GM21526 (cell line): Measurements from ENCODE around the gene LAG3.
A peak's percentile ranks its signal among the peaks of the same experiment; 100 is the strongest.

Experiments
- ATAC-seq: cut with Tn5 transposase; IDR thresholded peaks from one replicate; pipeline ENCODE4 v1.9.1; 2021; ENCODE audit warnings: moderate library complexity; ENCODE audit not compliant: unreplicated experiment, low FRiP score

LAG3 gene

DNA sequence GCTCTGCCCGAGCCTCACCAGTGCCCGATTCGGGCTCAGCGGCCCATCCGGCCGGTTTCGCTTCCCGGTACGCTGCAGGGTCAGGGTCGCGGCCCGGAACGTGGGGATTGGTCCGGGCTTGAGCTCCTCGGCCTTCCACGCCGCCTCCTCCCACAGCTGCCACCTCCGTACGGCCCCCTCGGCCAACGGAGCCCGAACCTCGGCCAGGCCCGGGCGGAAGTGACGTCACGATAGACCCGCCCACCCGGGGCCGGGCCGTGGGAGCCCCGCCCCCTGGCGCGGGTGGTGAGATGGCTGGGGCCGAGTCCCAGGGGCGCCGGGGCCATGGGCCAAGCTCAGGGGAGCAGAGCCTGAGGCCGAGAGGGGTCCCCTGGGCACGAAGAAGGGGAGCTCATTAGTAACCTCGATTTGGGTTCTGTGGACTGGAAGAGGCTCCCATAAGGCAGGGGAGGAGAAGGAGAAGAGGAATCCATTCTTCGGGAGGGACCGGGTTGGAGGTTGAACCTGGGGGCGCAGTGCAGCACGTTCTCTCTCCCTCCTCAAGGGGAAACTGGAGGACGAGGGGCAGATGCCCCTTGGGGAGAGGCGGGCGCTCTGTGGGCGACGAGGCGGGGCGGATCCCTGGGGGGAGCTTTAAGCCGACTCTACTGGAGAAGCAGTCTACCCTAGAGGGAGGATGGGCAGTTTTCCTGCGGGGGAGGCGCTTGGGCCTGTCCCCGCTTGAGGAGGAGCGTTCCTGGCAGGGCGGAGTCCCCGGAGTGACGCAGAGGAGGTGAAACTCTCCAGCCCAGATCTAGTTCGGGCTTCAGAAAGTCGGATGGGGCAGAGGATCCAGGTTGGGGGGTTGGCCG lies 19.2 kb upstream of the LAG3 start, which contains the start of gene MLF2:
TSS of gene MLF2 (minus strand) at position 221 of the 851 bp plus-strand sequence. CDS start 807 bp downstream, outside the sequence.
- peak; percentile 77 for ATAC-seq

- ATAC-seq, result no peak
Measured at GRCh38 chr12:6753772-6754356, 18.5 kb upstream of the LAG3 start.

GRCh38 chr12:6754411-6754810 lies 17.9 kb upstream of the LAG3 start:
- no peak for ATAC-seq

GRCh38 chr12:6757028-6757690 lies 15.2 kb upstream of the LAG3 start:
- no peak for ATAC-seq

DNA sequence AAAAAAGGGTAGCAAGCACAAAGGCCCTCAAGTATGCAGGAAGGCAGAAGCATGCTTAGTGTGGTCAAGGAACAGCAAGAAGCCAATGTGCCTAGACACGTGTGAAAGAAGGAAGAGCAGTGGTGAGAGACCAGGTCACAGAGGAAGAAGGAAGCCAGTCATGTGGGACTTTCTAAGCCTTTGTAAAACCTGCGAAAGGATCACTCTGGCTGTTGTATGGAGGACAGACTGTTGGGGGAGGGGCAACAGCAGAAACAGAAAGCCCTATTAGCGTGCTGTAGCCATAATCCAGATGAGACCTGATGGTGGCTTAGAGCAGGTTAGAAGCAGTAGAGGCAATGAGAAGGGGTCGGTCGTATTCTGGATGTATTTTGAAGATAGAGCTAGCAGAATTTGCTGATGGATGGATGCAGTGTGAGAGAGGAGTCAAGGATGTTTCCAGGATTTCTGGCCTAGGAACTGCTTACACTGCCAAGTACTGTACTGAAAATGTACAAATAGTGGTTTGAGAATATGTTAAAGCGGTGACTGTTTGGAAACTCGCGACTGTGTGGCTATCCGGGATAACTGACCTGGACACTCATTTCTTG lies 13.7 kb upstream of the LAG3 start:
- no peak for ATAC-seq

DNA sequence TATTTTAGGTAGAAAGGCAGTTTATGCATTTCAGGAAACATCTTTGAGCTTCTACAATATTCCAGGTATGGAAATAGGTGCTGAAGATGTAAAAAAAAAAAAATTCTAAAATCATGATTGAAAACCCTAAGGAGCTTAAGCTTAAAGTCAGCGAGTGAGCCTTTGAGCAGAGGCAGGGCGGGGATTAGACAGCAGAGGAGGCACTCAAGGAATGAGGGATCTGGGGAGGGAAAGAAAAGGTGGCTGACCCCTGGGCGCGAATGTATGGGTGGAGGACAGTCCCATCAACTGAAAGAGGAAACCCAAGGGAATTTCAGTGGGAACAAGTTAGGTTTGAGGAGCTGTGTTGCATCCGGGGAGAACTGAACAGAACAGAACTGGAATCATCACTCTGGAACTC lies 12.6 kb upstream of the LAG3 start:
- no peak for ATAC-seq

DNA sequence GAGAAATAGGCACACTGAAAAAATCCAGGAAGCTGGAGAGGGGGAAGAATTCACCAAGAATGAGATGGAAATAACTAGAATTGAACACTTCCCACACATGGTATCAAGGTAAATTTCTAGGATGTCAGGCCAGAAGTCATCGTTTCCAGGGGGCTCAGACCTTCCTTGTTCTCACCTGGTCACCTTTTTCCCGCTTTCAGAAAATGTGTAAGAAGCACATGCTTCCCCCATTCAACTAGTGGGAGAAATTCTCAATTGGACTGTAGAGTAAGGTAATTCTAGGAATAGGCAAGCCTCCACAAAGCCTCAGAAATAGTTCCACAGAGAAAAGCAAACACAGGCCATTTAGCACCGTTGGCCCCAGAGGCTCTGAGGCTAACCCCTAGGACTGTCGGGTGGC lies 8.9 kb upstream of the LAG3 start:
- no peak for ATAC-seq

DNA sequence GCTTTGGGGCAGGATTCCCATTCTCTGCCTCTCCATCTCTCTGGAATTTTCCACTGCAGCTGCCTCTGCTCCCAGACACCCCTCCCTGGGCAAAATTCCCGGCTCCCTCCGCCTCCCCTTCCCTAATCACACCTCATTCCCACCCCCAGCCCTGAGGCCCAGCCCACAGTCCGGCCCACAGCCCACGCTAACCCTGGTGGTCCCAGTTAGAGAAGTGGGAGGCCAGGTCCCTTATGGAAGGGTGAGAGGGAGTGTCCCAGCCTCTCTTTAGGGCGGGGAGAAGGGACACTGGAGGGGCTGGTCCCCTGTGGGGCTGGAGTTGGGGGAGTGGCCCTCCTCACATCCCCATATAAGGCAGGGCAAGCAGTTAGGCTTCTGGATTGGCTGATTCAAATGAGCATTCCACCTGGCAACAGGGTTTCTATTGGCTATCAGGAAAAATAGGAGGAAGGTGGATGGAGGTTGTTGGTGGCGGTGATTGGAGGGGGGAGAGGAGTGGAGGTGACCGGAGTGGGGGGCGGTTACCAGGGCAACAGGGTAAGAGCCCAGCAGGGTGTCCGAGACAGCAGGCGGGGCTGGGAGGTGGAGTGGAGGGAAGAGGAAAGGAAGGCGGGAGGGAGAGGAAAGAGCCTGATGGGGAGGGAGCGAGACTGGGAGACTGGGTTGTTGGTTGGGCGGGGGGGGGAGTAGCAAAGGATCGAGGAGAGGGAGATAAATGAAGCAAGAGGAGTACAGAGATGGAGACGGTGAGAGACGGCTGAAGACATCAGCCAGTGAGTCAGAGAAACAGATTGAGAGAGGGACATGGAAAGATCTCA lies 8.1 kb upstream of the LAG3 start:
- peak; percentile 71 for ATAC-seq

- ATAC-seq, result no peak
Measured at GRCh38 chr12:6765048-6765633, 7.2 kb upstream of the LAG3 start.

DNA sequence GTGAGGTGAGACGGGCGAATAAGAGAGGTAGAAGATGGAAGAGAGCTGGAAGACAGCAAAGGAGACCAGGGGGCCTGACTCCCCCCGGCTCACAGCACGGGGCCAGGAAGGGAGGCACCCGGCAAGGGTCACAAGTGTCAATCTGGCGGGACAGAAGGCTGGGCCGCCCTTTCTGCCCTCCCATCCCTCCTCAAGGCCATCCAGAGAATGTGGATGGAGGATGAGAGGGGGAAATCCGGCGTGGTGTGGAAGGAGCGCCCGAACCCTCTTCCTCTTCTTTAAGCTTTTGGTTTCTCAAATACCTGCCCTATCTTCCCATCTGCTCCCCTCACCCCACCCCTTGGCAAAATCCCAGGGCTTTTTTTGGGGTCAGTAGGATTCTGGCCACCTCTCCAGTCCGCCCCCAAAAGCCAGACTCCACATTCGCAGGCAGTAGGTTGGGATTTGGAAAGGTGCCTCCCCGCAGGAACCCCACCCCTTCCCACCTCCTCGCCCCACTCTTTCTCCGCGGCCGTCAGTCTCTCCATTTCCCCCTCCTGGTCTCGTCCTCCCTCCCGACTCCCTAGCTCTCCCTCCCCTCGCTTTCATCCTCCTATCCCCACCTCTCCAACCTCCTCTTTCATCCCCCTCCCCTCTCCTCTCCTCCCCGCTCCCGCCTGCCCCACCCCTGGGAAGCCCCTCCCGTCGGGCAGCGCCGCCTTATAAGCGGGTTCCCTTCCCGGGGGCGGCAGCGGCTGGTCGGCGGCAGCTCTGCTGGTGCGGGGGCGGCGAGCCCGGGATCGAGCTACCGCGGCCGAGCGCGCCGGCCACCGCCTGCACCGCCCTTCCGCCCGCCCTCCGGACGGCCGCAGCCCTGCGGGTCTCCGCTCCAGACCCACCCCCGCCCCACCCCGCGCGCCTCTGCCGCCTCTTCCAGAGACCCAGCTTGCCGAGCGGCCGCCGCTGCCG lies 6.4 kb upstream of the LAG3 start, which contains the start of gene PTMS:
TSS of gene PTMS (plus strand) at position 730 of the 948 bp plus-strand sequence. CDS start 343 bp downstream, outside the sequence.
- ATAC-seq, result no peak

DNA sequence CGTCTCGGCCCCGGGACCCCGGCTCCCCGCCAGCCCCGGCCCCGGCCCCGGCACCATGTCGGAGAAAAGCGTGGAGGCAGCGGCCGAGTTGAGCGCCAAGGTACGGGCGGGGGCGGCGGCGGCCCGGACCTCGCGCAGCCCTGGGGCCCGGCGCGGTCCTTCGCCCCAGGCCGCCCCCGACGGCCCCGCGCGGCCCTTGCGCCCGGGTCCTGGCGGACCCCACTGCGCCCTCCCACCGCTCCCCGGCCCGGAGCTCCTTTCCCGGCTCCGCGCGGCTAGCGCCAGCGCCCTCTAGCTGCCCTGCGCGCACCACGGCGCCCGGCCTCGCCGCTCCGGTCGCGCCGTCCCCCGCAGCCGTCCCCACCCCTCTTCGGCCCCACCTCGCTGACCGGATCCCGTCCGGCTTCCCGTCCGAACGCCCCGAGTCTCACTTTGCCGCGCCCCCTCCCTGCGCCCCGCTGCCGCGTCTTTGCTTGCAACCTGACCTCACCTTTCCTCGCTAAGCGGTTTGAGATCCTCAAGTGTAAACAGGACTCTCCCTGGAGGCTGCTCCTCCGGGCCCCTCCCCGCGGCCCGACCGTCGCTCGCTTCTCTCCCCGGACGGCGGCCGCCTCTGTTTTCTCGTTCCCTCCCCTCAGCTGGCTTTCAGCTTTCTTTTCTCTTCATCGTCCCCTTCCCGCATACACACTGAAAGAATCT lies 5.5 kb upstream of the LAG3 start:
- no peak for ATAC-seq

DNA sequence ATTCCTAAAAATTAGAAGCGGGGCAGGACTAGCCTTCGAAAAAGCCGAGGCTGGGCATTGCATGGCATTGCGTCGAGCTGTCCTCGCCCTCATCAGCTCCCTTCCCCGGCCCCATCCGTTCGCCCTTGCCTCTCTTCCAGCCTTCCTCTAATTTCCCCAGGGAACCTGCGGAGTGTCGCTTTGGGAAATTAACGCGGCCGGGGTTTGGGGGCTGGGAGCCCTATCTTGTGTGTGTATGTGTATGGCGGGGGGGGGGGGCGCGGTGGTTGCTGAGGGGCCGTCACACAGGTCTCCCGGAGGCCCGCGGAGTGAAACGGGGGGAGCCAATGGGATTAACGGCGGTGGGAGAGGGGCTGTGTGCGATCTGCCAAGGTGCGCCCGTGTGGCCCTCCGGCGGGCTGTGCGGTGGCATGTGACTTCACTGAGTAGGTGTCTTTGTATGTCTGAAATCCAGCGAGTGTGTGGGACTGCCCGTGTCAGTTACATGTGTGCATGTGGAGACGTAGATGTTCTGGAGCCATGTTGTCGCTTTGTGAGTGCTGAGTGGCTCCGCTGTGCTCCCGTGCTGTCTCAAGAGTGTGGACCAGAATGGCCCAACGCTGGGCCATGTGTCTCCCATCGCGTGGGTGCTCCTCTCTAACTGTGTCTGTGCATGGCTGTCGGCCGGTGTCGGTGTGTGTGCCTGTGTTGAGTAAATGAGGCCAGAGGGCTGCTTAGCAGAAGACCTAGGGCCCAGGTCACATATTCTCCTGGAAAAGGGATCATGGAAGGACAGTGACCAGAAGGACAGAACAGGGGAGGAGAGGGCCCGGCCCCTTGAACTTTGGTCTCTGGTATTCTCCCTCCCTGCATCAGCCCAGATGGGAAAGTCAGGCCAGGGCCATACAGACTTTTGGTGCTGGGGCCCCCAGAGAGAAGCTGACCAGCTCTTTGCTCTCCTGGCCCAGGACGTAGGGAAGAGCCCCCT lies 4.7 kb upstream of the LAG3 start:
- no peak for ATAC-seq

- no peak for ATAC-seq
Measured at GRCh38 chr12:6768437-6768914, 3.8 kb upstream of the LAG3 start.

DNA sequence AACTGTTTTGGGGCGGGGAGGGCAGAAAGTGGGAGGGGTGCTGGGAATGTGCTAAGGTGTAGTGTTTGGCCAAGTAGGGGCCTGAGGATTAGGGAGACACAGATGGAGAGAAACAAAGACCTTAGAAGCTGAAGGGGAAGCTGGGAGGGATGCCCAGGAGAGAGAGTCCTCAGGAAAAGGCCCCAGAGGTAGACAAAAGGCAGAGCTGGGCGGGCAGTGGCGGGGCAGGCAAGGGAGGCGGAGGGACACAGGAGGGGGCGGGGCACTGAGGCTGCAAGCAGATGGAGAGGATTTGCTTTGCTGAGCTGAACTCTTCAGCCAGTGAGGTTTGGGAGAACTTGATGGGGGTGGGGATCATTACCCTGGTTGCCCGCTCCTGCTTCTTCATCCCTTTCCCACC lies 3.3 kb upstream of the LAG3 start:
- ATAC-seq, result no peak

DNA sequence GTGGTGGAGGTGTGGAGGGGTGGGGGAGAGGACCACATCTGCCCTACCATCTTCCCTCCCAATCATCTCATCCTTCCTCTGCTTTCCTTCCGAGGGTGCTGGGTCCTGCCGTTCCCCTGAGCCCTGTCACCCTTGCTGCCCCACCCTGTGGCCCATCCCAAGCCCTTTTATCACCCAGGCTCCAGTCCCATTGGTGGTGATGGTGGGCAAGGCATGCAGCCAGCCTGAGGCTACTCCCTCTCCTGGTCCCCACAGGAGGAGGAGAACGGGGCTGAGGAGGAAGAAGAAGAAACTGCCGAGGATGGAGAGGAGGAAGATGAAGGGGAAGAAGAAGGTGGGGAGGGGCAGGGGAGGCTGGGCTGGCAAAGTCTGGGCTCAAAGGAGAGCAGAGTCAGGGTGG lies 2.7 kb upstream of the LAG3 start:
- ATAC-seq, result no peak

DNA sequence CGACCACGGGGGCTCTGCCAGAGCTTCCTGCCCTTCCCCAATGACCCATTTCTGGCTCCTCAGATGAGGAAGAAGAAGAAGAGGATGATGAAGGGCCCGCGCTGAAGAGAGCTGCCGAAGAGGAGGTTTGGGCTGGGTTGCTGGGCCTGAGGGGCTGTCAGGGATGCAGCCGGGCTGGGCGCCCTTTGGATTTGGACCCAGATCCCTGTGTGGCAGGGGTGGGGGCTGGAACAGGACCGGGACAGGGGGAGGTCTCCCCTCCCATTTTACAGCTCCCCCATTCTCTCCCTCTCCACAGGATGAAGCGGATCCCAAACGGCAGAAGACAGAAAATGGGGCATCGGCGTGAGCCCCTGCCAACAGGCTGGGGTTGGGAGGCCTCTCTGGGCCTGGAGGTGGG lies 2.2 kb upstream of the LAG3 start:
- ATAC-seq, result no peak

DNA sequence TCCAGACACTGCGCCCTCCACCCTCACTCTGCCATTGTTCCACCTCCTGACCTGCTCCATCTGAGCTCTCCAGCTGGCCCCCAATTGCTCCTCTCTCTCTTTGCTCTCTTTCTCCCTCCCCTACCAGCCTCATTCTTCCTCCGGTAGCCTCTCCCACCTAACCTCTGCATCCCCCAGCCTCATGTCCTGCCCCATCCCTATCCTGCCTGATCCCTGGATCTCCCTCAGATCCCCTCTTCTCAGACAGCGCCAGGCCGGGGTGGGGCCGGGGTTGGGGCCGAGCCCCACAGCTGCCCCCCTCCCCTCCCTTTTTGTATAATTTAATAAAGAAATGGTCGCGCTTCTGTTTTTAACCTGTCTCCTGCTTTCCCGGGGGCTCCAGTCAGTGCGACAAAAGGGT lies 1.7 kb upstream of the LAG3 start:
- no peak for ATAC-seq
